Measurements from ENCODE around the gene MELTF.

Gene MELTF

DNA sequence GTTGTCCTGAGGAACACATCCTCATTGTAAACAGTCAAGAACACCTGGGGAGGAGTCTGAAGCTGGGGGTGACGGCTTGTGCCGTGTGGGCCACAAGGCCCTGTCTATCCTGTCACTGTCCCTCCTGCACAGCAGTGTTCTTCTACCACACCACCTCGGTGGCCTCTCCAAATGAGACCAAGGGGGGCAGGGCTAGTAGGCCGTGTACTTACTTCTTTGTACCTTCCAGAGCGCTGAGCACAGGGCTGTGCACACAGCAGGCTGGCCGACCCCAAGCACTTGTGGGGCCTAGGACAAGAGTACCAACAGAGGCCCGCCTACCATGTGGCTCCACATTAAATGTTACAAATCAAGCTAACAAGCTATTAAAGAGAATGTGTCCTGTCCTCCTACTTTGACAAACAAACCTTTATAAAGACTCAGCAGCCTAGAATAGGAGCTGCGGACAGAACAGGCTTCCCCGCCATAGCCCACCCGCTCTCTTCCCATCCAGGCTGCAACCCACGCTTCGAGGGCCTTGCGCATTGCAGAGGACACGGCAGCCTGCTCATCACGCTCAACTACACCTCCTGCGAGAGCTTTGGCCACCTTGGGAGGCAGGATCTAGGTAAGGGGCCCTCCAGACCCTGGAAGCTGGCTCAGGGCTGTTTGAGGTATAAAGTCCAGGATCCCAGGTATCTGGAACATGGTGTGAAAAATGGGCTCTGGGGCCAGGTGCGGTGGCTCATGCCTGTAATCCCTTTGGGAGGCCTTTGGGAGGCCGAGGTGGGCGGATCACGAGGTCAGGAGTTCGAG is 30.5 kb downstream of the MELTF start:
- no peak for DNase-seq (ENCODE audit: low read depth, low spot score)
- no peak overlapping the region for H3K4me3 ChIP-seq (ENCODE audit: low read length)

DNA sequence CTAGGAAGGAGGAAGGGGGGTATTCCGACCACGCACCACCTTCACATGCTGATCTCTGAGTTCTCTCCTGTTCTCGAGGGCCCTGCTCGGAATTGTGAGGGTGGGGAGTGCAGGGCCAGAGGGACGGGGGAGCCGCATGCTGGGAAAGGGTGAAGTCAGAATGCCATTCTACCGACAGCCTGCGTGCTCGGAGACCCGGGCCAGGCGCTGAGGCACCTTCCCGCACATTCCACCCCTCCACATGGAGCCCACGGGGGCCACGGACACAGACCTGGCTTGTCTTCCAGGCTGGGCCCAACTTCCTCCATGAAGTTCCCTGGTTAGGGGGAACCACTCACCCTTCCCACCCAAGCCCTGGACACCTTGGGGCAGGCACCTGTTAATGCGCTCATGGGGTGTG is 32.3 kb downstream of the MELTF start:
- no peak overlapping the region for H3K4me3 ChIP-seq (ENCODE audit: low read length)
- DNase-seq (ENCODE audit: low read depth, low spot score): no peak

DNA sequence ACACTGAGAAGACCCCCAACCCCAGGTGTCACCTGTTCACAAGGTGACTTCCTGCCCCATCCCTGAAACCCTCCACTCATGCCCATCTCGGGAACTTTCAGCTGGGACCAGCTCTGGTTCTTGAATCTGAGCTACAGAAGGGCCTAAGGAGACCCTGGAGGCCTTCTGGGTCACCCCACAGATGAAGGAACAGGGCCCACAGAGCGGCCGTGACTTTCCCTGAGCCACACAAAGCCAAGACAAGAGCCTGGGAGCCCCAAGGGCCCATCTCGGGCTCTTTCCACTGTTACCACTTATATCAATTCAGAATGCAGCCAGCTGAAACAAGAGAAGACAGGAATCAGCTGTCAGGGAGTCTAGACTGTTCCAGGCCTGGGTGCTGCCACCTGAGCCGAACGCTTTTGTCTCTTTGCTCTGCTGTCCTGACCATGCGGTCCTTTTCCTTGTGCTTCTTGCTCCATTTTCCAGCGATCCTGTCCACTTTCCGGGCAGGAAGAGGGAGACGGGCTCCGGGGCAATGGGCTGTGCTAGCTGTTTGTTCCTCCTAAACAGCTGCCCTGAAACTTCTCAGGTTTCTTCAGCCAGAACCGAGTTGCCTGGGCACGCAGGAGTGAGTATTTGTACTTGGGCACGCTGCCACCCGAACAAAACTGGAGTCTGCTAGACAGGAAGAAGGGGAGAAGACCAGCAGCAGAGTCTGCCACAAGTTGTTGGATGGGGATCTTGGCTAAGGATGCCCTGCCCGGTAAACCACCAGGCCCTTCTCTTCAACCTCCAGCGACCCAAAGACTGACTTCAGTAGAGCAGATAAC is 33.0 kb downstream of the MELTF start:
- H3K4me3 ChIP-seq (ENCODE audit: low read length): no peak overlapping the region
- DNase-seq (ENCODE audit: low read depth, low spot score): no peak

DNA sequence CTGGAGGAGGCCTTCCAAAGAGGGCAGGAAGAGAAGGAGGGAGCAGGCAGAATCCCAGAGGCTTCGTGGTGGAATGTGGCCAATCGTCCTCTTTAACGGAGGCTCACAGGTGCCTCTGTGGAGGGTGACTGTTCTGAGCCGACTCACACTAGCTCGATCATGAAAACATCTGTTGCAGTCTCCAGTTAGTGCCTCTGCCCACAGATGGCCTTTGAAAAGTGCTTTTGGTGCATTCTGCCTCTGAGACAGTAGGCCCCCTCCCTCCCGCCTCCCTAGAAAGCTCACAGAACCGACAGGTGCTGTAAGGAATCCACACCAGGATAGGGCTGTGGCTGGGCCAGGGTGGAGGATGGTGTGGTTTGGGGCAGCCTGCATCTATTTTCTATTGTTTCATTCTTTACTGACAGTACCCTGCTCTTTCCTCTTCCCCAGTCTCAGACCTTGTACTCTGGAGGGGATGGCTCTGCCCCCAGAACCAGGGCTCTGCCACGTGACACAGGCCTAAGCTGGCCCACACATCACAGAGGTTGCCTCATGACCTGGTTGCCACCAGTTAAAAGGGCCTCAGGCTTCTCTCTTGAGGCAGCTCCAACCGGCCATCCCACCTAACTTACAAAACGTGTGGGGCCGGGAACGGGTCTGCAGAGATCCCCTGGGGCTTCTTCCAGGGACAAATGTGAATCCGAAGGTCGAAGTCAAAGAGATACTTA is 33.8 kb downstream of the MELTF start:
- peak; percentile 92 for DNase-seq (ENCODE audit: low read depth, low spot score)

DNA sequence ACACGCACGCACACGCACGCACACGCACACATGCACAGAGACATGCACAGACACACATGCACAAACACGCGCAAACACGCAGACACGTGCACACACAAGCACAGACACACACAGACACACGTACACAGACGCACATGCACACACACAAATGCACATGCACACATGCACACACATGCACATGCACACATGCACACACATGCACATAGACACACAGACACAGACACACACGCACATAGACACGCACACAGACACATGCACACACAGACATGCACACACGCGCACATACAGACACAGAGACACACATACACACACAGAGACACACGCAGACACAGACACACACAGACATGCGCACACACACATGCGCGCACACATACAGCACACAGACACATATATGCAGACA is 34.6 kb downstream of the MELTF start:
- DNase-seq (ENCODE audit: low read depth, low spot score): no peak
- H3K4me3 ChIP-seq (ENCODE audit: low read length): peak overlapping the region; percentile 25

More for the DNA sequence above, 33.8 kb downstream of the MELTF start:
- H3K4me3 ChIP-seq (ENCODE audit: low read length): peak overlapping the region; percentile 25

DNA sequence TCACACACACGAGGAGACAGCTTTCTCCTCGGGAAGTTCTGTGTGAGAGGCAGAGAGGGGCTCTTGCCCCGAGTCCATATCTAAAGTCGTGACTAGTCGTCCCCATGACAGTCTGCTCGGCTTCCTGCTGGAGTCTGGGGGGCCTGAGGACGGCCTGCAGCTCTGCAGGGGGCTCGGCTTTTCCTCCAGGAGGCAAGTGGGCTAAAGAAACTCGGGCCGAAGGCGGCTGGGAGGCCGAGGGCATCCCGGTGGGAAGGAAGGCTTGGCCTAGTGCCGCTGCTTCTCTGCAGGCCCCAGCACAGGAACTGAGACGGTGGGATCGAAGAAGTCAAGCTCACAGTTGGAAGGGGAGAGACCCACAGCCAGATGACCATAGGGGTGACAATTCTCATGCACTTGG is 35.6 kb downstream of the MELTF start:
- H3K4me3 ChIP-seq (ENCODE audit: low read length): no peak overlapping the region
- no peak for DNase-seq (ENCODE audit: low read depth, low spot score)

DNA sequence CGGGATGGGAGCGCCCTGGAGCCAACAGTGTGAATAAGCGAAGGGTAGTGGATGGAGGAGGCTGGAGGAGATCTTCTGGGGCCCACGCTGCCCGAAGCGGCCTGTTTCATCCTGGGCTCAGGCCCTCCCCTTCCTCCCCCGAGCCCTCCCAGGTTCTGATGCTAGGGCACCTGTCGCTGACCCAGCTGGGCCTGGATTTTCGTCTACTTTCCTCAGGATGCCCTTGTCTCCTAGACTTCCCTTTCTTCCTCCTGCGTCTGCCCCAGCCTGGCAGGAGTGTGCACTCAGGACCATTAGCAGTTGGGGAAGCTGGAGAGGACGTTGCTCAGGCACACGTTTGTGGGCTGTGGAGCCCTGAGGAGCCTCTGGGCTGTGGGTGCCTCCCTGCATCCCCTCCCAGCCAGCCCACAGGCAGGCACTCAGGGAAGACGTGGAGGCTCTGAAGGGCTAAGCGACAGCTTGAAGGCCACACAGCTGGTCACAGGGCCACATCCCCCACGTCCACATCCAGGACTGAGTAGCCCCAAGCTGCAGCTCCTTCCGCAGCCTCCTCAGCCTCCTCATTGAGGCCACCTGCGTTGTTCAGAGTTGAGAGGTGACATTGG is 37.1 kb downstream of the MELTF start:
- DNase-seq (ENCODE audit: low read depth, low spot score): no peak
- H3K4me3 ChIP-seq (ENCODE audit: low read length): no peak overlapping the region

DNA sequence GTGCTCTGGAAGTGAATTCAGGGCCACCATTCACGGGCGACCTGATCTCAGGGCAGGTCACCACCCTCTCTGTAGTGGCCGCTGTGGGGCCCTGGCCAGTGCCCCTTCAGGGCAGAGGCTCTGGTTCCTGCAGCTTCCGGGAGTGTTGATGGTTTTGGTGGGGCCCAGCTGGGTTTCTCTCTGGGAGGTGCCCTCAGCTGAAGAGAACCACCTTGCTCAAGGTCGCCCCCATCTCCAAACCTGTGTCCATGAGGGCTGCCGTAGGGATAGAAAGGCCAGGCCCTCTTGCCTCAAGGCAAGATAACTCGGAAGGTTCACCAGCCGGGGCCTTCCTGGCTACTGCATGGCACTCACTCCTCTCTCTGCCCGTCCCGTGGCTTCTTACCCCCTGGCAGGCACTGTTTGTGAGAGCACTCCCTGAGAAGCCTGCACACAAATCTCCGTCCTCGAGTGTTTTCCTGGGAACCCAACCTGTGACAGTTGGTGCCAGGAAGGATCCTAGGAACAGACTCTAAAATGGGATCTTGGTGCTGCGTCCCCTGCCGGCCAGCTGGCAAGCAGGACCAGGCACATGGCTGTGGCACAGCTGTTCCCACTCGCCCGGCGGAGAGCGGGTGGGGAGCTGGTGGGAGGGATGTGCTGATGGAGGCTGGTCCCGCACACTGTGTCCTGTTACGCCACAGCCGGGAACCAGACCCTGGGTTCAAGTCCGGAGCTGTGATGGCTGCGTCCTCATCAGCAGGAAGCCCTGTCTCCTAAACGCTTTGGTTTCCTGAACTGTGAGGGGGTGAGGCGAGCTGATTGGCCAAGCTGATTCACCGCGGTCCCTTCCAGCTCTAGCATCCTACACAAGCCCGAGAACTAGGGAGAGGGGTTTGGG is 37.8 kb downstream of the MELTF start:
- no peak overlapping the region for H3K4me3 ChIP-seq (ENCODE audit: low read length)
- no peak for DNase-seq (ENCODE audit: low read depth, low spot score)

DNA sequence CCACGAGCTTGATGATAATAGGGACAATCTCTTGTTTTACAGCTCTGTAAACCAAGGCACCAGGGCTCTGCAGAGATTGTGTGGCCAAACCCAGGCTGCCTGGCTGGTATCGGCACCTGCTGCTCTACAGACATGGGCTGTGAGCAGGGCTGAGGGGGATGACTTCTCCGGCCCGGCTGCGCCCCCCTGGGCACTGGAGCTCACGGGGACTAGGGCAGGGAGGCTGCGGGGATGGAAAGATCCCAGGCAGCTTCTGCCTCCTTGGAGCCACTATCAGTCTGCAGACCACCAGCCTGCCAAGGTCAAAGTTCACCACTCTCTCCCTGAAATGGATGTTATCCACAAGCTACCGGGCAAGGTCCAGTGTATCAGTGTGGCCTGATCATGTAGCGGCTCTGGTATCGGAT is 39.0 kb downstream of the MELTF start:
- DNase-seq (ENCODE audit: low read depth, low spot score): no peak
- no peak overlapping the region for H3K4me3 ChIP-seq (ENCODE audit: low read length)

DNA sequence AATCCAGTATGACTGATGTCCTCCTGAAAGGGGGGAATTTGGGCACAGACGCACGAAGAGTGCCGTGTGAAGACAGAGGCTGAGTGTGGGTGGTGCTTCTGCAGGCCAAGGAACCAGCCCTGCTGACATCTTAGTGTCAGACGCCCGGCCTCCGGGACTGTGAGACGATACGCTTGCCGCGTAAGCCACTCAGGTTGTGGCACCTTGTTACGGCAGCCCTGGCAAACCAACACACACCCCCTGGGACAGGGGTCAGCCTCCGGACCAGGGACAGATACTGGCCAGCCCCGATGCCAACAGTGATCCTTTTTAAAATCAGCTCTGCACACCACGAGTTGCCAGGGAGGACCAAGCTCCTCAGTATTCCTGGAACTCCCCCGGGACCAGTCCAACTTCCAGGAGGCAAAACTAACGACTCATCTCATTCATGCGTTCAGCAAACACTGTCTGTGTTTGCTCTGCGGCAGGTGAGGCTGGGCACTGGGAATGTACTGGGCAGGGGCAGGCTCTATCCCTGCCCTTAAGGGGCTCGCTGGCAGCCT is 39.8 kb downstream of the MELTF start:
- no peak overlapping the region for H3K4me3 ChIP-seq (ENCODE audit: low read length)
- DNase-seq (ENCODE audit: low read depth, low spot score): no peak

DNA sequence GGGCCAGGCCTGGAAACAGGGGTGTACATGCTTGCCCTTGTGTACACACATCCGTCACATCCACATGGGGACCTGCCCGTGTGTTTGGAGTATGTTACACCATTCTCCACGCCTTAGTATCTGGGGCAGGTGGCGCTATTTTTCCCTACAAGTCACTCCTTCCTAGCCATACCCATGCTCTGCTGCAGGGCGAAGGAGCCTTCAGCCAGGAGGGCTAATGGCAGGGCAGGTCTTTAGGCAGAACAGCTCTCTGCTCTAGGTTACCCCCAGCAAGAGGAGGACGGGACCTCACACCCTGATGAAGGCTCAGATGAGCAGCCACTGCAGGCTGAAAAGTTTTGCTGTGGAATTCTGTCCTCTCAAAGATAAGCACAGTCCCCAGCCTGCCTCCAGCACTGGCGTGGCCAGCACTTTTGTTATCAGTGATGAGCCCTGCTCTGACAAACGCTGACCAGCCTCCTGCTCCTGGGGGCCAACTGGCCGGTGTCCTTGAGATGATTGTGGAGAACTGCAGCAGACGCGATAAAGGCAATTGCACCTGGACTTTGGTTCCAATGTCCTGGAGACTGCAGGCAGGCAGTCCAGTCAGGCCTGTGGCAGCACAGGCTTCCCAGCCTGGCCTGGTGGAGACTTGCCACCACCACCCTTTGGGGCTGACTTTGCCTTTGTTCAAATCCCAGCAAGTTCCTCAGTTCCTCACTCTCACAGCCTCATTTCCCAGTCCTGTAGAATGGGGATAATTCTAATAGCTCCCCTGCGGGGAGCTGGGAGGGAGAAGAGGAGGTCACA is 41.2 kb downstream of the MELTF start:
- H3K4me3 ChIP-seq (ENCODE audit: low read length): no peak overlapping the region

DNA sequence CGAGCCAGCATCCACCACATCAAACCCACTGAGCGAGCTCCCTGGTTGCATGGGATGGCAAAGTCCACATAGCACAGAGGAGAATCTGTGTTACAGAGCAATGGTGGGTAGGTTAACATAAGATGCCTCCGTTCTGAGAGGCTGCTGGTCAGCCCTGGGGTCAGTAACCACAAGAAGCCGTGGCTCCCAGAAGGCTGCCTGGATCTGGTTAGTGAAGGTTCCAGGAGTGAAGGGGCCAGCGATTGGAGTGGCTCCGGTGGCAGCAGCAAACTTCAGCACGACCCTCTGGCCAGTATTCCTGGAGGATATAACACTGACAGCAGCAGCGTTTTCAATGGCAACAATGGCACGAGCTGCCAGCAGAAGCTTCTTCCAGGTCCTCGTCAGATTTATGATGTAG is 42.6 kb downstream of the MELTF start:
- no peak overlapping the region for H3K4me3 ChIP-seq (ENCODE audit: low read length)
- DNase-seq (ENCODE audit: low read depth, low spot score): no peak

More for the DNA sequence above, 41.2 kb downstream of the MELTF start:
- DNase-seq (ENCODE audit: low read depth, low spot score): no peak

DNA sequence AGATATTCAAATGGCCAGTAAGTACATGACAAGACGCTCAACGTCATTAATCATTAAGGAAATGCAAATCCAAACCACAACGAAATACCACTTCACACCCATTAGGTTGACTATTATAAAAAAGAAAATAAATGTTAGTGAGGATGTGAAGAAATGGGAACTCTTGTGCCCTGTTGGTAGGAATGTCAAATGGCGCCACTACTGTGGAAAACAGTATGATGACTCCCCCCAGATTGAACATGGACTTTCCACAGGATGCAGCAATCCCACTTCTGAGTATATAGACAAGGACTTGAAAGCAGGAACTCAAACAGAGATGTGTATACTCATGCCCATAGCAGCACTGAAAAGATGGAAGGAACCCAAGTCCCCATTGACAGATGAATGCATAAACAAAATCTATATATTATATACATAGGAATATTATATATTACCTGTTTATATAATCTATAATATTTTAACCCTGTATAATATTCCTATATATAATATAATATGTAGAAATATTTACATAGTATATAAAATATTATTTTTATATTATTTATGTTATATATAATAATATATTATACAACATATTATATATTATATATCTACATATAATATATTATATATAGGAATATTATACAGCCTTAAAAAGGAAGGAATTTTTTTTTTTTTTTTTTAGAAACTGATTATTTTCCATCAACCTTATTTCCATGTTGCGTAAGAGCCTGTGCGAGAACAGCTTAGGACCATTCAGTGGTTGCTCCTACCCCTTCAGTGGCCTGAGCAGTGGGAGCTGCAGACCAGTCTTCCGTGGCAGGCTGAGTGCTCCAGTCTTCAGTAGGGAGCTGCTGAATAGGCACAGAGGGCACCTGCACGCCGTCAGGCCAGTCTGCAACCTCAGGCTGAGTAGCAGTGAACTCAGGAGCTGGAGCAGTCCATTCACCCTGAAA is 43.4 kb downstream of the MELTF start:
- no peak overlapping the region for H3K4me3 ChIP-seq (ENCODE audit: low read length)
- no peak for DNase-seq (ENCODE audit: low read depth, low spot score)

DNA sequence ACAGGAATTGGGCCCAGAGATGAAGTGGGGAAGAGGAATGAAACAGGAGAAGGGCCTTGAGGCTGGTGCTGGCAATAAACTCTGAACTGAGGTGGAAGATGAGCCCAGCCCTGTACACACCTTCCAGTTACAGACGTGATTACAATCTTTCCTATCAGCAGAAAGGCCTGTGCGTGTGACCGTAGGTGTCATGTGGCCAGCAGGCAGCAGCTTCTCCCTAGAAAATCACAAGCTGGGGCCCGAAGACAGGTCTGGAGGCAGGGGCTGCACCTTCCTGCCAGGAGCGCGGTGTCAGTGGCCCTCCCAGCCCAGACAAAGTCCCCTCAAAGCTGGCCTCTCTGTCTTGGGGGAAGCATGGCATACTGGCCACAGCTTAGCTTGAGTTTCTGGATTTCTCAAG is 44.3 kb downstream of the MELTF start:
- no peak overlapping the region for H3K4me3 ChIP-seq (ENCODE audit: low read length)
- DNase-seq (ENCODE audit: low read depth, low spot score): no peak

DNA sequence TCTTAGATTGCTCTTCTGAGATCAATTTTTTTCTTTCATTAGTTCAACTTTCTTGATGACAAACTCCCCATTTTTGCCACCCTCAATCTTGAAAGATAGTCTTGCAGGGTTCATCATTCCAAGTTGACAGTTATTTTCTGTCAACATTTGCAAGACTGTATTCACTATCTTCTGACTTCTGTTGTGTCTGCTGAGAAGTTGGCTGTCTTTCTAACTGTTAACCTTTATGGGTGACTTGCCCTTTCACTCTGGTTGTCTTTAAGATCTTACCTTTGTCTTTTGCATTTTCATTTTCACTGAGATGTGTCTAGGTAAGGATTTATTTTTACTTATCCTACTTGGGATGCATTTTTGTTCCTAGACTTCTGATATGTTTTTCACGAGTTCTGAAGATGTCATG is 46.4 kb downstream of the MELTF start:
- no peak for DNase-seq (ENCODE audit: low read depth, low spot score)
- H3K4me3 ChIP-seq (ENCODE audit: low read length): no peak overlapping the region

DNA sequence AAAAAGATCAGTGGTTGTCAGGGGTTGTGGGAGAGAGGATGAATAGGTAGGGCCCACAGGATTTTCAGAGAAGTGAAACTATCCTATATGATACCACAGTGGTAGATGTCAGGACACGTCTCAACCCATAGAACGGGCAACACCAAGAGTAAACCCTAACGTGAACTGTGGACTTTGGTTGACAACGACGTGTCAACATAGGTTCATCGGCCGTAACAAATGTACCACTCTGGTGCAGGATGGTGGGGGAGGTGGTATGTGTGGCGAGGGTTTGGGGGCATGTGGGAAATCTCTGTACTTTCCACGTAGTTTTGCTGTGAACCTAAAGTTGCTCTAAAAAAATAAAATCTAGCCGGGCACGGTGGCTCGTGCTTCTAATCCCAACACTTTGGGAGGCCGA is 48.0 kb downstream of the MELTF start:
- no peak for DNase-seq (ENCODE audit: low read depth, low spot score)
- H3K4me3 ChIP-seq (ENCODE audit: low read length): no peak overlapping the region

DNA sequence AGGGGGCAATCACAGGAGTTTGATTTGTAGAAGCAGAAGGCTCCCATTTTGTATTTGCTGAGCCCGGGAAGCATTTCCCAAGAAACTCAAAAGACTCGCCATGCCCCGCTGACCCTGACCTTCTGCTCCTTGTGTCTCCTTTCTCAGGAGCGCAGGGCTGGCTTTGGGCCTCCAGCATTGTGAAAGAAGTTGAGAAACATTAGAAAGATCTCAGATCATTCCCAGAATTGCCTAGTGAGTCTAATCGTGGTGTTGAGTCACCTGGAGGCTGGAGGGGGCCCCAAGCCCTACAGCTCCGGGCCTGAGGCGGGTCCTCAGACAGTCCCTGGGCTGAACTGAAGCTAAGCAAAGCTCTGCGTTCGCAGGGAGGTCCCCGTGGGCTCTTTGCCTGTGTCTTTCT is 50.1 kb downstream of the MELTF start:
- DNase-seq (ENCODE audit: low read depth, low spot score): no peak
- no peak overlapping the region for H3K4me3 ChIP-seq (ENCODE audit: low read length)

Measured in Jurkat, Clone E6-1 (cell line).